HepG2 (cell line): ENCODE measurements around the gene HECTD4. TPM values are rescaled to one million over a fixed set of nuclear protein-coding genes. Genes with fewer than 3 reads are reported as not detected.

Experiments
- AKAP8 ChIP-seq: sonication (generic); formaldehyde crosslinking; IDR thresholded peaks from 2 replicates; pipeline ENCODE4 v1.5.1; 2020; ENCODE audit warnings: mild to moderate bottlenecking, missing genetic modification reagents
- CEBPG ChIP-seq: IDR thresholded peaks from 2 replicates; pipeline ENCODE4 v1.6.1; 2016
- FOXO1 ChIP-seq: sonication (generic); formaldehyde crosslinking; IDR thresholded peaks from 2 replicates; pipeline ENCODE4 v1.4.0; 2020; ENCODE audit warnings: missing genetic modification reagents
- IRF2 ChIP-seq: IDR thresholded peaks from 2 replicates; pipeline ENCODE4 v1.6.1; 2018; ENCODE audit warnings: missing genetic modification reagents, missing compliant biosample characterization
- LCORL ChIP-seq, 2 experiments: fragments of 450-650 bp in 1 of 2; sonication (generic) in 1 of 2; formaldehyde crosslinking in 1 of 2; IDR thresholded peaks; 2 replicates each; pipeline versions ENCODE4 v1.5.0 to v1.6.1; 2017 to 2020; ENCODE audit warnings: antibody characterized with exemption in 1 of 2, missing genetic modification reagents in 1 of 2
- MATR3 ChIP-seq: sonication (generic); formaldehyde crosslinking; IDR thresholded peaks from 2 replicates; pipeline ENCODE4 v1.4.0; 2020; ENCODE audit warnings: missing genetic modification reagents
- MAZ ChIP-seq, 2 experiments: sonication (generic) in 1 of 2; formaldehyde crosslinking in 1 of 2; IDR thresholded peaks; 2 replicates each; pipeline versions ENCODE4 v1.5.0 to v1.6.1; 2012 to 2020; ENCODE audit warnings: low read depth in 2 of 2, mild to moderate bottlenecking in 2 of 2, borderline replicate concordance in 1 of 2, improper control_type of control experiment in 1 of 2, low read length in 1 of 2, missing genetic modification reagents in 1 of 2, moderate library complexity in 1 of 2
- MBD4 ChIP-seq: IDR thresholded peaks from 2 replicates; pipeline ENCODE4 v1.6.1; 2012; ENCODE audit warnings: low read length, inconsistent platforms, borderline replicate concordance
- MEIS1 ChIP-seq: sonication (generic); formaldehyde crosslinking; IDR thresholded peaks from 2 replicates; pipeline ENCODE4 v1.9.0; 2021; ENCODE audit warnings: mild to moderate bottlenecking, missing genetic modification reagents, moderate library complexity, borderline replicate concordance
- PCBP1 ChIP-seq: fragments of 200-400 bp; formaldehyde crosslinking; IDR thresholded peaks from 2 replicates; pipeline ENCODE4 v1.6.1; 2017; ENCODE audit warnings: mild to moderate bottlenecking, low read depth, low read length, borderline replicate concordance
- PTBP1 ChIP-seq: fragments of 200-400 bp; formaldehyde crosslinking; IDR thresholded peaks from 2 replicates; pipeline ENCODE4 v1.6.1; 2018; ENCODE audit warnings: low read length, low read depth; ENCODE audit not compliant: poor library complexity, severe bottlenecking
- RFX3 ChIP-seq: IDR thresholded peaks from 2 replicates; pipeline ENCODE4 v1.6.1; 2016; ENCODE audit warnings: missing biosample characterization, missing genetic modification reagents
- SMAD1 ChIP-seq: sonication (generic); formaldehyde crosslinking; IDR thresholded peaks from 2 replicates; pipeline ENCODE4 v1.4.0; 2020; ENCODE audit warnings: missing genetic modification reagents, low read depth, mild to moderate bottlenecking, borderline replicate concordance
- SMAD9 ChIP-seq: sonication (generic); formaldehyde crosslinking; IDR thresholded peaks from 2 replicates; pipeline ENCODE4 v1.5.1; 2020; ENCODE audit warnings: mild to moderate bottlenecking, missing genetic modification reagents
- SNAPC5 ChIP-seq: sonication (generic); formaldehyde crosslinking; IDR thresholded peaks from 2 replicates; pipeline ENCODE4 v1.8.1; 2023; ENCODE audit warnings: mild to moderate bottlenecking, missing genetic modification reagents, borderline replicate concordance
- THAP11 ChIP-seq: IDR thresholded peaks from 2 replicates; pipeline ENCODE4 v1.6.1; 2016; ENCODE audit warnings: missing biosample characterization, missing genetic modification reagents
- WIZ ChIP-seq: sonication (generic); formaldehyde crosslinking; IDR thresholded peaks from 2 replicates; pipeline ENCODE4 v1.5.1; 2020; ENCODE audit warnings: mild to moderate bottlenecking, missing genetic modification reagents
- ZMYM4 ChIP-seq: sonication (generic); formaldehyde crosslinking; IDR thresholded peaks from 2 replicates; pipeline ENCODE4 v1.8.1; 2023; ENCODE audit warnings: mild to moderate bottlenecking, missing genetic modification reagents
- ZNF207 ChIP-seq: fragments of 450-650 bp; IDR thresholded peaks from 2 replicates; pipeline ENCODE4 v1.6.1; 2016; ENCODE audit warnings: antibody characterized with exemption, borderline replicate concordance
- ZNF33A ChIP-seq: sonication (generic); formaldehyde crosslinking; IDR thresholded peaks from 2 replicates; pipeline ENCODE4 v1.5.1; 2020; ENCODE audit warnings: missing genetic modification reagents, mild to moderate bottlenecking, moderate library complexity, borderline replicate concordance
- ZNF350 ChIP-seq: sonication (generic); formaldehyde crosslinking; IDR thresholded peaks from 2 replicates; pipeline ENCODE4 v1.4.0; 2020; ENCODE audit warnings: mild to moderate bottlenecking, low read depth, missing genetic modification reagents, borderline replicate concordance
- ZNF879 ChIP-seq: sonication (generic); formaldehyde crosslinking; IDR thresholded peaks from 2 replicates; pipeline ENCODE4 v1.8.1; 2023; ENCODE audit warnings: missing genetic modification reagents
- polyA plus RNA-seq, 8 experiments: library from polyadenylated mRNA; depleted of rRNA in 3 of 8; stranded (reverse) in 7 of 8; unstranded in 1 of 8; fragments of >200 nt; fragmentation: Illumina TruSeq in 4 of 8; extraction: Trizol in 4 of 8; gene quantifications; 2 replicates each; pipeline versions ENCODE4 v1.2.1 to v1.2.3, GENCODE V29; 2011 to 2016; ENCODE audit warnings: low read depth in 4 of 8, missing spikeins in 1 of 8, mixed read lengths in 1 of 8; ENCODE audit not compliant: insufficient read depth in 1 of 8
- total RNA-seq, 5 experiments: library from RNA; depleted of rRNA; stranded (reverse); fragments of >200 nt; fragmentation: Illumina TruSeq; extraction: Trizol; gene quantifications; 2 replicates each; pipeline ENCODE4 v1.2.3, GENCODE V29; 2016; ENCODE audit warnings: low read depth in 1 of 5
- TF ChIP-seq, protein P1 (sequence below): sonication (generic); formaldehyde crosslinking; IDR thresholded peaks from 2 replicates; pipeline ENCODE4 v1.4.0; 2020; ENCODE audit warnings: missing genetic modification reagents, low read depth, mild to moderate bottlenecking, borderline replicate concordance
- TF ChIP-seq, protein P2 (sequence below): sonication (generic); formaldehyde crosslinking; IDR thresholded peaks from 2 replicates; pipeline ENCODE4 v1.5.0; 2020; ENCODE audit warnings: missing genetic modification reagents
- TF ChIP-seq, protein P3 (sequence below): fragments of 450-650 bp; IDR thresholded peaks from 2 replicates; pipeline ENCODE4 v1.6.1; 2017; ENCODE audit warnings: mild to moderate bottlenecking

The HECTD4 gene
- total and polyA plus RNA-seq, 2 of the 13 experiments (the other 11 are each of a cell fraction or from before 2014, with no cell fraction given) = 9.0 to 11.4 TPM

- TF ChIP-seq, protein P1, sequence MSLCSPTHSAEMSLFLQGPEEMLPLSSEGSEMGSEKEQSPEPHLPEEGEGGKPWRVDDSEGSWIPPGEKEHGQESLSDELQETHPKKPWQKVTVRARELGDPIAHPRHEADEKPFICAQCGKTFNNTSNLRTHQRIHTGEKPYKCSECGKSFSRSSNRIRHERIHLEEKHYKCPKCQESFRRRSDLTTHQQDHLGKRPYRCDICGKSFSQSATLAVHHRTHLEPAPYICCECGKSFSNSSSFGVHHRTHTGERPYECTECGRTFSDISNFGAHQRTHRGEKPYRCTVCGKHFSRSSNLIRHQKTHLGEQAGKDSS = peak; percentile 83; the same call in 1 of the 2 replicates
- TF ChIP-seq PTBP1 = no peak
- TF ChIP-seq MEIS1 (CRISPR knock-in tag) = no peak
- no peak for TF ChIP-seq ZNF207
- no peak for TF ChIP-seq SMAD1 (CRISPR knock-in tag)
- TF ChIP-seq MAZ (IDR thresholded peaks at IDR 0.05; ENCODE audit: borderline replicate concordance, low read depth, low read length) = no peak
- no peak; the same call in 1 of the 2 replicates for TF ChIP-seq MAZ (CRISPR knock-in tag; IDR thresholded peaks at IDR 0.05; ENCODE audit: low read depth)
- TF ChIP-seq IRF2 = peak; percentile 58; the same call in 1 of the 2 replicates
- no peak for TF ChIP-seq WIZ (CRISPR knock-in tag)
- TF ChIP-seq MBD4 = no peak
- TF ChIP-seq PCBP1 = no peak
- no peak for TF ChIP-seq SNAPC5 (CRISPR knock-in tag)
- no peak for TF ChIP-seq RFX3 (CRISPR knock-in tag)
- peak; percentile 99 for TF ChIP-seq THAP11
- no peak for TF ChIP-seq LCORL (IDR thresholded peaks at IDR 0.05)
- TF ChIP-seq LCORL (CRISPR knock-in tag; IDR thresholded peaks at IDR 0.05) = no peak; the same call in 1 of the 2 replicates
- TF ChIP-seq, protein P2, sequence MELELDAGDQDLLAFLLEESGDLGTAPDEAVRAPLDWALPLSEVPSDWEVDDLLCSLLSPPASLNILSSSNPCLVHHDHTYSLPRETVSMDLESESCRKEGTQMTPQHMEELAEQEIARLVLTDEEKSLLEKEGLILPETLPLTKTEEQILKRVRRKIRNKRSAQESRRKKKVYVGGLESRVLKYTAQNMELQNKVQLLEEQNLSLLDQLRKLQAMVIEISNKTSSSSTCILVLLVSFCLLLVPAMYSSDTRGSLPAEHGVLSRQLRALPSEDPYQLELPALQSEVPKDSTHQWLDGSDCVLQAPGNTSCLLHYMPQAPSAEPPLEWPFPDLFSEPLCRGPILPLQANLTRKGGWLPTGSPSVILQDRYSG (CRISPR knock-in tag) = no peak
- no peak for TF ChIP-seq ZNF879
- TF ChIP-seq ZMYM4 (CRISPR knock-in tag) = peak; percentile 72
- peak; percentile 7; the same call in 1 of the 2 replicates for TF ChIP-seq FOXO1 (CRISPR knock-in tag)
- TF ChIP-seq AKAP8 (CRISPR knock-in tag) = no peak
- TF ChIP-seq, protein P3, sequence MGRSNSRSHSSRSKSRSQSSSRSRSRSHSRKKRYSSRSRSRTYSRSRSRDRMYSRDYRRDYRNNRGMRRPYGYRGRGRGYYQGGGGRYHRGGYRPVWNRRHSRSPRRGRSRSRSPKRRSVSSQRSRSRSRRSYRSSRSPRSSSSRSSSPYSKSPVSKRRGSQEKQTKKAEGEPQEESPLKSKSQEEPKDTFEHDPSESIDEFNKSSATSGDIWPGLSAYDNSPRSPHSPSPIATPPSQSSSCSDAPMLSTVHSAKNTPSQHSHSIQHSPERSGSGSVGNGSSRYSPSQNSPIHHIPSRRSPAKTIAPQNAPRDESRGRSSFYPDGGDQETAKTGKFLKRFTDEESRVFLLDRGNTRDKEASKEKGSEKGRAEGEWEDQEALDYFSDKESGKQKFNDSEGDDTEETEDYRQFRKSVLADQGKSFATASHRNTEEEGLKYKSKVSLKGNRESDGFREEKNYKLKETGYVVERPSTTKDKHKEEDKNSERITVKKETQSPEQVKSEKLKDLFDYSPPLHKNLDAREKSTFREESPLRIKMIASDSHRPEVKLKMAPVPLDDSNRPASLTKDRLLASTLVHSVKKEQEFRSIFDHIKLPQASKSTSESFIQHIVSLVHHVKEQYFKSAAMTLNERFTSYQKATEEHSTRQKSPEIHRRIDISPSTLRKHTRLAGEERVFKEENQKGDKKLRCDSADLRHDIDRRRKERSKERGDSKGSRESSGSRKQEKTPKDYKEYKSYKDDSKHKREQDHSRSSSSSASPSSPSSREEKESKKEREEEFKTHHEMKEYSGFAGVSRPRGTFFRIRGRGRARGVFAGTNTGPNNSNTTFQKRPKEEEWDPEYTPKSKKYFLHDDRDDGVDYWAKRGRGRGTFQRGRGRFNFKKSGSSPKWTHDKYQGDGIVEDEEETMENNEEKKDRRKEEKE = no peak
- TF ChIP-seq ZNF33A = no peak
- TF ChIP-seq ZNF350 (CRISPR knock-in tag) = peak; percentile 89; the same call in 1 of the 2 replicates
- TF ChIP-seq CEBPG = peak; percentile 8; the same call in 1 of the 2 replicates
- no peak for TF ChIP-seq SMAD9 (CRISPR knock-in tag)
- no peak for TF ChIP-seq MATR3 (CRISPR knock-in tag)
Observed at GRCh38 chr12:112409064-112409905, 27.1 kb upstream of the HECTD4 start, which contains the start of gene RPL6 (continued).
